ENCODE measurements around the gene ZNF385C. TPM values are rescaled to one million over a fixed set of nuclear protein-coding genes. Genes with fewer than 3 reads are reported as not detected.

Gene ZNF385C
- total and polyA plus RNA-seq, 4 donors: 0.03 to 0.19 (median 0.06) TPM; not detected in 1

- no peaks in the 10 kb centered on the region for H3K27me3 ChIP-seq (ENCODE audit: control insufficient read depth in 4 of 4, insufficient read depth in 4 of 4, low read length in 3 of 4)
- WGBS: 72% methylated on average over 8 of the region's 8 CpGs
- no peaks in the 10 kb centered on the region for H3K4me1 ChIP-seq (ENCODE audit: control insufficient read depth in 4 of 4, insufficient read depth in 4 of 4, low read length in 3 of 4)
- no peaks in the 10 kb centered on the region for H3K36me3 ChIP-seq (ENCODE audit: control insufficient read depth in 4 of 4, insufficient read depth in 3 of 4, low read depth in 1 of 4, low read length in 3 of 4)
- no peak overlapping the region for H3K4me3 ChIP-seq (ENCODE audit: low read depth in 1 of 3, low read length in 3 of 3)
- no peaks in the 10 kb centered on the region for H3K9me3 ChIP-seq (ENCODE audit: control insufficient read depth in 4 of 4, low read length in 3 of 4)
- no peak for DNase-seq (ENCODE audit: low spot score)
- H3K9ac ChIP-seq (ENCODE audit: low read depth in 1 of 2, low read length in 2 of 2): no peak overlapping the region
- TF ChIP-seq HNF4G (IDR thresholded peaks at IDR 0.05): no peak
- no peak overlapping the region for H3K27ac ChIP-seq (ENCODE audit: low read depth in 1 of 2, low read length in 2 of 2)
These were observed 19.8 kb downstream of the ZNF385C start for GRCh38 chr17:42078396-42079043.

- Histone ChIP-seq H3K9me3 (ENCODE audit: control insufficient read depth in 4 of 4, low read length in 3 of 4) (no peaks in the 10 kb centered on the region), H3K27me3 (ENCODE audit: control insufficient read depth in 4 of 4, insufficient read depth in 4 of 4, low read length in 3 of 4) (no peaks in the 10 kb centered on the region), H3K27ac (ENCODE audit: low read depth in 1 of 2, low read length in 2 of 2) (no peak overlapping the region), H3K9ac (ENCODE audit: low read depth in 1 of 2, low read length in 2 of 2) (no peak overlapping the region), H3K4me1 (ENCODE audit: control insufficient read depth in 4 of 4, insufficient read depth in 4 of 4, low read length in 3 of 4) (no peaks in the 10 kb centered on the region), H3K36me3 (ENCODE audit: control insufficient read depth in 4 of 4, insufficient read depth in 3 of 4, low read depth in 1 of 4, low read length in 3 of 4) (no peaks in the 10 kb centered on the region), H3K4me3 (ENCODE audit: low read depth in 1 of 3, low read length in 3 of 3) (no peak overlapping the region)
- TF ChIP-seq EGR1 (IDR thresholded peaks at IDR 0.05; ENCODE audit: low read depth in 2 of 2): no peak
- TF ChIP-seq TAF1 (conservative IDR thresholded peaks at IDR 0.05): no peak
- TF ChIP-seq SP1 (IDR thresholded peaks at IDR 0.05): no peak
- no peak for TF ChIP-seq GABPA (IDR thresholded peaks at IDR 0.05 in 1 of 2, conservative IDR thresholded peaks at IDR 0.05 in 1 of 2)
- no peak for TF ChIP-seq RXRA (IDR thresholded peaks at IDR 0.05)
- TF ChIP-seq FOXA1 (IDR thresholded peaks at IDR 0.05): no peak
- no peak for TF ChIP-seq HNF4A (conservative IDR thresholded peaks at IDR 0.05)
- no peak for TF ChIP-seq YY1 (IDR thresholded peaks at IDR 0.05)
- TF ChIP-seq ATF3 (IDR thresholded peaks at IDR 0.05): no peak
- no peak for TF ChIP-seq NR2F2 (IDR thresholded peaks at IDR 0.05)
- TF ChIP-seq HNF4G (IDR thresholded peaks at IDR 0.05): no peak
- no peak for TF ChIP-seq JUND (IDR thresholded peaks at IDR 0.05)
- TF ChIP-seq ZBTB33 (IDR thresholded peaks at IDR 0.05): no peak
- WGBS: 95% methylated on average over 5 of the region's 5 CpGs
- no peak for DNase-seq (ENCODE audit: low spot score)
These were observed 20.5 kb downstream of the ZNF385C start for GRCh38 chr17:42077755-42078154.

GRCh38 chr17:42076797-42077559 is 21.3 kb downstream of the ZNF385C start:
- no peaks in the 10 kb centered on the region for H3K27me3 ChIP-seq (ENCODE audit: control insufficient read depth in 4 of 4, insufficient read depth in 4 of 4, low read length in 3 of 4)
- no peak overlapping the region for H3K27ac ChIP-seq (ENCODE audit: low read depth in 1 of 2, low read length in 2 of 2)
- H3K4me3 ChIP-seq (ENCODE audit: low read depth in 1 of 3, low read length in 3 of 3): no peak overlapping the region
- no peak for DNase-seq (ENCODE audit: low spot score)
- H3K9me3 ChIP-seq (ENCODE audit: control insufficient read depth in 4 of 4, low read length in 3 of 4): no peaks in the 10 kb centered on the region
- H3K9ac ChIP-seq (ENCODE audit: low read depth in 1 of 2, low read length in 2 of 2): no peak overlapping the region
- TF ChIP-seq YY1 (IDR thresholded peaks at IDR 0.05): no peak
- no peak for TF ChIP-seq HNF4A (conservative IDR thresholded peaks at IDR 0.05)
- TF ChIP-seq TAF1 (conservative IDR thresholded peaks at IDR 0.05): no peak
- no peak for TF ChIP-seq REST (IDR thresholded peaks at IDR 0.05)
- TF ChIP-seq EGR1 (IDR thresholded peaks at IDR 0.05; ENCODE audit: low read depth in 2 of 2): no peak
- no peak for TF ChIP-seq FOXA1 (IDR thresholded peaks at IDR 0.05)
- TF ChIP-seq RAD21 (IDR thresholded peaks at IDR 0.05): no peak
- TF ChIP-seq NR2F2 (IDR thresholded peaks at IDR 0.05): no peak
- no peak for TF ChIP-seq JUND (IDR thresholded peaks at IDR 0.05)
- no peaks in the 10 kb centered on the region for H3K36me3 ChIP-seq (ENCODE audit: control insufficient read depth in 4 of 4, insufficient read depth in 3 of 4, low read depth in 1 of 4, low read length in 3 of 4)
- WGBS: 90% methylated on average over 4 of the region's 4 CpGs
- peaks cover 0 to 5% (median 4%) of the 10 kb centered on the region in 4 donors for H3K4me1 ChIP-seq (ENCODE audit: control insufficient read depth in 4 of 4, insufficient read depth in 4 of 4, low read length in 3 of 4)
